ENCODE measurements around the gene ZNF148.

Gene ZNF148

GRCh38 chr3:125186800-125187598, 188.1 kb downstream of the ZNF148 start:
- DNase-seq = no peak

DNA sequence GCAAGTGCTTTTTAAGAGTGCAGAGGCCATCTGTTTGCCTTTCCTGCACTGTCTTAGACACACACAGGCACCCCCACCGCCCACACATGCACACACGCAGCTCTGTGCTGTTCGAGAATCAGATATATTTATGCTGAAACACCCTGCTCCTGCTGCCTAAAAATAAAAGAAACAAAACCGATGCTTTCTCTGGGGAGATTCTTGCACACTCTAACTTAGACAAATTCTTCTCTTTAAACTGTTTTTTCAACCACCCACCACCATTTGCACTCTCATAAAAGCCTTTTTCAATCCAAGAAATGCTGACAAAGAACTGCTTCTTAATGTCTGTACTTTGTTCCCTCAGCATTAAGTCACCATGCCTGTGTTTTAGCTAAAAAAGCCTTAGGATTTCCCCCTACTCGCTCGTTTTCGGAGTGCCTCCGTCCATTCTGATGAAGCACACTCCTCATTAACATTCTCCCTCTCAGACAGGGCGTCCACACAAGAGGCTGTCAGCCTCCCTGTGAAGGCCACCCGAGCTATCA, 188.8 kb downstream of the ZNF148 start:
- no peak for DNase-seq

DNA sequence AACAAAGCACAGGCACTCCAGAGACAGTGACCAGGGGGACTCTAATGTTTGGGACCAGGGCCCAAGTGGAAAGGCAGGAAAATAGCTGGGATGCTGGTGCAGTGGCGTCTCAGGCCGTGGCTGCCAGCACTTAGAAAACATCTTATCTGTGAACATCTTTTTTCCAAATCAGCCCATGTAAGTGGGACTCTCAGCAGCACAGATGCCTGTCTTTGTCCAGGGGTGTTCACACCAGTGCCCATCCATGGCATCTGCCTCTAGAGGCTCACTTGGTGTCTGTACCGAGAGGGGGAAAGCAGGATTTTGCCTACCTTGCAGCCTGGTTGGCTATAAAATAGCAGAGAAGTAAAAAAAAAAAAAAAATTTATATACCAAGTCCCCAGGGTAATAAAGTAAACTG, 189.3 kb downstream of the ZNF148 start:
- DNase-seq = no peak

DNA sequence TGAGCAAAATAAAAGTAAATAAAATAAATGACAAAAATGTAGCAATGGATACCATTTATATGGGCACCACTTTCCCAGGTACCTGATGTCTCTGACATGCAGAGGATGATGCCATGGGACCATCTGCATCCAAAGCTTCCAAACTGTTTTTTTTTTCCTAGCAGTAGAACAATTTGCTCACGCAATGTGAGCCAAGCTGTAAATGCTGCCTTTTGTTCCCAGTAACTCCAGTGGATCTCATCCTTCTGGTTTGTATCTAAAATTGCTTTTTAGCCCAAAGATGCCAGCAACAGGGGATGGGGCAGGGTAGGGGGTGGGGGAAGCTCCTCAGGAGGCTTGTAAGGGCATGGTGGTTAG, 195.3 kb downstream of the ZNF148 start:
- no peak for DNase-seq

DNA sequence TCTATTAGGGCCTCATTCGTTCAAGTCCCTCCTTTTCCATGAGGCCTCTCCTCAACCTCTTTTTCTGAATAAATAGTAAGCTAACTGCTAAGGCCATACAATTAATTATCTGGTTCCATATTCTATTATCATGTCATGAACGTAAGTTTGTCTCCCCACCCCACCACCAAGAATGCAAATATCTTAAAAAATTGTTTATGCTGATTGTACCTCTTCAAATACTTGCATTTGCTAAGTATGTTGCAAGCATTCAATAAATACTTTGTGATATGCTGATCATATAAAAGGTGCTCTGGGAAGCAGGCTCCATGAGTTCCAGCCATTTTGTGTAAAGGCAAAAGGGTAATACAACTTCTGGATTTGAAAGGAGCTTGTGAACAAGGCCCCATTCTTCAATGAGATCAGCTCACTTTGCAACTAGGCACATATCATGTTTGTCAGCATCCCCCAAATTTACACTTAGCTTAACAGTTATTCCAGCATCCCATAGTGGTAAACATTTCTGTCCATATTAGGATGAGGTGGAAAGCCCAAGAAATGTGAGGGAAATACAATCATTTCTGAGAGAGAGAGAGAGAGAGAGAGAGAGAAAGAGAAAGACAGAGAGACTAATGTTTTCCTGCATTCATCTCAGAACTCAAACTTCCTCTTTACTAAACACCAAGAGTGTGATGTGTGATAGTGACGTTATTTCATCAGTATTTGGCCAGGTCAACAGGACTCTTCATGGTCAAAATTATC, 195.8 kb downstream of the ZNF148 start:
- DNase-seq = no peak

GRCh38 chr3:125177746-125178145, 197.4 kb downstream of the ZNF148 start:
- no peak for DNase-seq

Data from AML-193 (cell line).